ENCODE results near the gene DCST1.

- no peak for TF ChIP-seq CTCF (IDR thresholded peaks at IDR 0.05)
- TF ChIP-seq ZFX (IDR thresholded peaks at IDR 0.05; ENCODE audit: borderline replicate concordance) = no peak
Measured at GRCh38 chr1:155000726-155001424, 32.7 kb upstream of the DCST1 start.
